Natural killer cell (primary cell): Measurements from ENCODE around the gene DNAH10. TPM values are rescaled to one million over a fixed set of nuclear protein-coding genes. Genes with fewer than 3 reads are reported as not detected.

Experiments
- ATAC-seq, 3 donors: fragments of 150-1000 bp in 2 of 3; fragments of 200-7000 bp in 1 of 3; cut with Tn5 transposase; 1 replicate in 1 of 3; 2 replicates in 2 of 3; pipeline ENCODE4 v1.10.0; 2021; ENCODE audit warnings: mild to moderate bottlenecking in 2 of 3, moderate library complexity in 2 of 3
- DNase-seq, 2 donors: peaks; one replicate each; pipeline versions ENCODE4 v3.0.0 to v3.0.0-alpha.2; 2013 to 2021; ENCODE audit warnings: mixed read lengths in 1 of 2
- H3K27ac ChIP-seq: one replicate; pipeline ENCODE4 v1.5.1; 2013; ENCODE audit warnings: mild to moderate bottlenecking, low read length
- H3K27me3 ChIP-seq: one replicate; pipeline ENCODE4 v1.6.1; 2013; ENCODE audit warnings: low read length; ENCODE audit not compliant: control insufficient read depth, insufficient read depth
- H3K36me3 ChIP-seq: one replicate; pipeline ENCODE4 v1.6.1; 2013; ENCODE audit warnings: low read length; ENCODE audit not compliant: control insufficient read depth, insufficient read depth
- H3K4me1 ChIP-seq: one replicate; pipeline ENCODE4 v1.6.1; 2013; ENCODE audit warnings: low read length; ENCODE audit not compliant: control insufficient read depth, insufficient read depth
- H3K4me3 ChIP-seq: one replicate; pipeline ENCODE4 v1.5.1; 2013; ENCODE audit warnings: low read length
- H3K9me3 ChIP-seq: one replicate; pipeline ENCODE4 v1.6.1; 2013; ENCODE audit warnings: low read length; ENCODE audit not compliant: control insufficient read depth, insufficient read depth
- H3K27ac Mint-ChIP-seq, 2 donors: one replicate each; pipeline ENCODE4 v1.8.0; 2022; ENCODE audit warnings: mild to moderate bottlenecking in 2 of 2, mixed read lengths in 2 of 2, moderate library complexity in 1 of 2
- H3K27me3 Mint-ChIP-seq, 2 donors: one replicate each; pipeline ENCODE4 v1.8.0; 2022; ENCODE audit warnings: low read depth in 2 of 2, mixed read lengths in 2 of 2
- H3K36me3 Mint-ChIP-seq: one replicate; pipeline ENCODE4 v1.8.0; 2022; ENCODE audit warnings: mixed read lengths
- H3K4me1 Mint-ChIP-seq, 2 donors: one replicate each; pipeline ENCODE4 v1.8.0; 2022; ENCODE audit warnings: mixed read lengths in 2 of 2
- H3K4me3 Mint-ChIP-seq: one replicate; pipeline ENCODE4 v1.8.0; 2022; ENCODE audit warnings: mild to moderate bottlenecking, moderate library complexity, mixed read lengths
- H3K9me3 Mint-ChIP-seq, 2 donors: one replicate each; pipeline ENCODE4 v1.8.0; 2022; ENCODE audit warnings: mixed read lengths in 2 of 2
- CTCF ChIP-seq: fragments of 200-600 bp; IDR thresholded peaks from one replicate; pipeline ENCODE4 v1.8.0; 2022; ENCODE audit warnings: antibody characterized with exemption
- WGBS: methylation state at CpG from one replicate; pipeline ENCODE4 v1.1.7; 2013; ENCODE audit warnings: missing lambda C conversion rate; ENCODE audit not compliant: insufficient coverage; 5-methylcytosine and 5-hydroxymethylcytosine counted together
- intact Hi-C: fragments of 100-400 bp; cut with micrococcal nuclease; formaldehyde crosslinking; loops from one replicate; pipeline ENCODE4 v1.14.2; 2022
- total RNA-seq, 4 donors: library from RNA; stranded (reverse); fragments of 120-200 nt in 1 of 4; gene quantifications; one replicate each; pipeline versions ENCODE4 v1.2.3 to v1.2.4, GENCODE V29; 2013 to 2022

The DNAH10 gene
- total RNA-seq, 3 donors from 2014 or later (not counting 1 experiment from before 2014, with no cell fraction given) = 0.43 to 1.7 (median 0.94) TPM

- no peaks in the 10 kb centered on the region for H3K9me3 Mint-ChIP-seq
- Histone ChIP-seq H3K4me1 (no peaks in the 10 kb centered on the region), H3K36me3 (no peaks in the 10 kb centered on the region), H3K27me3 (no peaks in the 10 kb centered on the region), H3K4me3 (no peak overlapping the region), H3K27ac (no peak overlapping the region), H3K9me3 (no peaks in the 10 kb centered on the region)
- no peak overlapping the region for H3K4me3 Mint-ChIP-seq
- no peaks in the 10 kb centered on the region for H3K36me3 Mint-ChIP-seq
- WGBS = 75% methylated on average over 7 of the region's 7 CpGs
- intact Hi-C loops = no loop called here
- no peaks in the 10 kb centered on the region for H3K4me1 Mint-ChIP-seq
- H3K27me3 Mint-ChIP-seq = peaks cover 0 to 8% of the 10 kb centered on the region in 2 donors
- H3K27ac Mint-ChIP-seq = no peak overlapping the region
- TF ChIP-seq CTCF = no peak
- DNase-seq (no peak), ATAC-seq (no peak)
These were observed 92.1 kb downstream of the DNAH10 start for GRCh38 chr12:123854232-123854631.

GRCh38 chr12:123854918-123855317, 92.8 kb downstream of the DNAH10 start:
- Mint-ChIP-seq H3K36me3 (no peaks in the 10 kb centered on the region), H3K9me3 (no peaks in the 10 kb centered on the region)

GRCh38 chr12:123856681-123857080, 94.6 kb downstream of the DNAH10 start:
- no peaks in the 10 kb centered on the region for H3K27me3 ChIP-seq
- 74% methylated on average over 1 of the region's 1 CpG for WGBS
- Mint-ChIP-seq H3K27ac (no peak overlapping the region), H3K27me3 (peaks cover 0 to 8% of the 10 kb centered on the region in 2 donors), H3K4me1 (no peaks in the 10 kb centered on the region), H3K4me3 (no peak overlapping the region), H3K9me3 (no peaks in the 10 kb centered on the region), H3K36me3 (no peaks in the 10 kb centered on the region)
- H3K4me3 ChIP-seq = no peak overlapping the region
- DNase-seq (no peak), ATAC-seq (no peak)
- no peak for TF ChIP-seq CTCF
- no peaks in the 10 kb centered on the region for H3K36me3 ChIP-seq
- no peaks in the 10 kb centered on the region for H3K4me1 ChIP-seq
- H3K9me3 ChIP-seq = no peaks in the 10 kb centered on the region
- no peak overlapping the region for H3K27ac ChIP-seq
- intact Hi-C loops = no loop called here

More at GRCh38 chr12:123854918-123855317, 92.8 kb downstream of the DNAH10 start:
- H3K4me3 Mint-ChIP-seq = no peak overlapping the region
- H3K4me1 Mint-ChIP-seq = no peaks in the 10 kb centered on the region
- intact Hi-C loops = no loop called here
- ATAC-seq (no peak), DNase-seq (no peak)
- no peaks in the 10 kb centered on the region for H3K4me1 ChIP-seq
- no peak overlapping the region for H3K27ac Mint-ChIP-seq
- WGBS = 64% methylated on average over 4 of the region's 6 CpGs
- H3K27me3 Mint-ChIP-seq = peaks cover 0 to 8% of the 10 kb centered on the region in 2 donors
- H3K27me3 ChIP-seq = no peaks in the 10 kb centered on the region
- H3K9me3 ChIP-seq = no peaks in the 10 kb centered on the region
- H3K4me3 ChIP-seq = no peak overlapping the region
- no peak overlapping the region for H3K27ac ChIP-seq
- H3K36me3 ChIP-seq = no peaks in the 10 kb centered on the region
- no peak for TF ChIP-seq CTCF

- DNase-seq = no peak
- TF ChIP-seq CTCF = no peak
- no peak overlapping the region for H3K4me3 Mint-ChIP-seq
- no peaks in the 10 kb centered on the region for H3K36me3 ChIP-seq
- no peaks in the 10 kb centered on the region for H3K9me3 Mint-ChIP-seq
- WGBS = 92% methylated on average over 9 of the region's 9 CpGs
- no peak for ATAC-seq
- H3K4me1 Mint-ChIP-seq = no peaks in the 10 kb centered on the region
- no peaks in the 10 kb centered on the region for H3K36me3 Mint-ChIP-seq
- H3K9me3 ChIP-seq = no peaks in the 10 kb centered on the region
- no peaks in the 10 kb centered on the region for H3K4me1 ChIP-seq
- no peak overlapping the region for H3K27ac ChIP-seq
- H3K4me3 ChIP-seq = no peak overlapping the region
- intact Hi-C loops = no loop called here
- no peak overlapping the region for H3K27ac Mint-ChIP-seq
- peaks cover 6 to 7% of the 10 kb centered on the region in 2 donors for H3K27me3 Mint-ChIP-seq
- no peaks in the 10 kb centered on the region for H3K27me3 ChIP-seq
These were observed 96.1 kb downstream of the DNAH10 start for GRCh38 chr12:123858176-123858575.
